Progenitor cell of endocrine pancreas (in vitro differentiated cells): ENCODE results near the gene NEK11. TPM values are rescaled to one million over a fixed set of nuclear protein-coding genes. Genes with fewer than 3 reads are reported as not detected.

Experiments
- DNase-seq: peaks from one replicate; pipeline ENCODE4 v3.0.0; 2021; ENCODE audit warnings: low spot score; ENCODE audit not compliant: unreplicated experiment
- H3K27ac Mint-ChIP-seq: 2 replicates; pipeline ENCODE4 v1.8.0; 2021; ENCODE audit warnings: mild to moderate bottlenecking, moderate library complexity, mixed read lengths
- H3K27me3 Mint-ChIP-seq: 2 replicates; pipeline ENCODE4 v1.8.0; 2021; ENCODE audit warnings: mixed read lengths
- H3K36me3 Mint-ChIP-seq: 2 replicates; pipeline ENCODE4 v1.8.0; 2022; ENCODE audit warnings: mixed read lengths; ENCODE audit not compliant: insufficient read depth
- H3K4me1 Mint-ChIP-seq: 2 replicates; pipeline ENCODE4 v1.8.0; 2021; ENCODE audit warnings: low read depth, mixed read lengths
- H3K4me3 Mint-ChIP-seq: 2 replicates; pipeline ENCODE4 v1.8.0; 2021; ENCODE audit warnings: low read depth, mild to moderate bottlenecking, moderate library complexity, mixed read lengths
- H3K9me3 Mint-ChIP-seq: 2 replicates; pipeline ENCODE4 v1.8.0; 2021; ENCODE audit warnings: low read depth, mixed read lengths
- CTCF ChIP-seq: fragments of 200-600 bp; sonication (generic); IDR thresholded peaks from one replicate; pipeline ENCODE4 v1.5.0; 2021; ENCODE audit warnings: antibody characterized with exemption, mild to moderate bottlenecking; ENCODE audit not compliant: unreplicated experiment
- total RNA-seq: library from RNA; stranded (reverse); gene quantifications from 2 replicates; pipeline ENCODE4 v1.2.1, GENCODE V29; 2021

Gene NEK11
- total RNA-seq, 1 donor from 2014 or later, result 18.7 TPM

GRCh38 chr3:131125684-131126083 is 99.0 kb downstream of the NEK11 start:
- no peak for DNase-seq

GRCh38 chr3:131140891-131141290 is 114.2 kb downstream of the NEK11 start:
- Mint-ChIP-seq H3K4me3 (no peak overlapping the region), H3K4me1 (peaks cover 1% of the 10 kb centered on the region), H3K36me3 (peaks cover 2% of the 10 kb centered on the region), H3K27ac (no peak overlapping the region), H3K9me3 (peaks cover 3% of the 10 kb centered on the region), H3K27me3 (no peaks in the 10 kb centered on the region)
- DNase-seq, result no peak
- no peak for TF ChIP-seq CTCF

More at GRCh38 chr3:131125684-131126083, 99.0 kb downstream of the NEK11 start:
- Mint-ChIP-seq H3K4me3 (no peak overlapping the region), H3K36me3 (peaks cover 3% of the 10 kb centered on the region), H3K27me3 (no peaks in the 10 kb centered on the region), H3K4me1 (no peaks in the 10 kb centered on the region), H3K27ac (no peak overlapping the region), H3K9me3 (peaks cover 11% of the 10 kb centered on the region)
- no peak for TF ChIP-seq CTCF

- peaks cover 3% of the 10 kb centered on the region for H3K9me3 Mint-ChIP-seq
- TF ChIP-seq CTCF, result no peak
- DNase-seq, result no peak
- H3K4me3 Mint-ChIP-seq, result no peak overlapping the region
- peaks cover 1% of the 10 kb centered on the region for H3K4me1 Mint-ChIP-seq
- H3K36me3 Mint-ChIP-seq, result peaks cover 2% of the 10 kb centered on the region
- H3K27me3 Mint-ChIP-seq, result no peaks in the 10 kb centered on the region
- H3K27ac Mint-ChIP-seq, result no peak overlapping the region
Measured at GRCh38 chr3:131141770-131142169, 115.1 kb downstream of the NEK11 start.

GRCh38 chr3:131142580-131142979 is 115.9 kb downstream of the NEK11 start:
- Mint-ChIP-seq H3K27ac (no peak overlapping the region), H3K27me3 (no peaks in the 10 kb centered on the region), H3K4me1 (peaks cover 3% of the 10 kb centered on the region), H3K4me3 (no peak overlapping the region), H3K36me3 (peaks cover 2% of the 10 kb centered on the region), H3K9me3 (peaks cover 3% of the 10 kb centered on the region)
- no peak for DNase-seq
- TF ChIP-seq CTCF, result no peak

GRCh38 chr3:131143802-131144201 is 117.1 kb downstream of the NEK11 start:
- Mint-ChIP-seq H3K36me3 (peaks cover 2% of the 10 kb centered on the region), H3K27me3 (no peaks in the 10 kb centered on the region), H3K4me3 (no peak overlapping the region), H3K9me3 (peaks cover 3% of the 10 kb centered on the region), H3K4me1 (peaks cover 3% of the 10 kb centered on the region), H3K27ac (no peak overlapping the region)
- TF ChIP-seq CTCF, result no peak
- no peak for DNase-seq
